OCI-LY7 (cell line): ENCODE data around the gene BRSK2.

Experiments
- CTCF ChIP-seq: fragments of 200-600 bp; sonication (generic); conservative IDR thresholded peaks from 2 replicates; pipeline ENCODE4 v1.5.1; 2014; ENCODE audit warnings: mild to moderate bottlenecking, antibody characterized with exemption, low read length, moderate library complexity, mixed read lengths
- EZH2phosphoT487 ChIP-seq: fragments of 200-600 bp; sonication (generic); IDR thresholded peaks from 2 replicates; pipeline ENCODE4 v1.6.1; 2018; ENCODE audit warnings: low read depth, borderline replicate concordance, mild to moderate bottlenecking, mixed run types, antibody characterized with exemption, low read length, moderate library complexity, mixed read lengths

- TF ChIP-seq CTCF, result no peak
- no peak for TF ChIP-seq EZH2phosphoT487
Observed at GRCh38 chr11:1481483-1481825, 91.7 kb downstream of the BRSK2 start.
